Neural cell (in vitro differentiated cells): ENCODE data around the gene MAPK10.

Experiments used
- EZH2 ChIP-seq: fragments of 200-600, 300-800 bp; shearing (Covaris generic), sonication (generic); IDR thresholded peaks from 2 replicates; pipeline ENCODE4 v1.6.1; 2014; ENCODE audit warnings: antibody characterized with exemption, low read length, borderline replicate concordance, mild to moderate bottlenecking; ENCODE audit not compliant: insufficient read depth, poor library complexity, severe bottlenecking
- TAF1 ChIP-seq: IDR thresholded peaks from 2 replicates; pipeline ENCODE4 v1.6.1; 2012; ENCODE audit warnings: low read depth
- TF ChIP-seq, protein P1 (sequence below): fragments of 450-650 bp; IDR thresholded peaks from 2 replicates; pipeline ENCODE4 v1.5.1; 2014; ENCODE audit warnings: antibody characterized with exemption, mild to moderate bottlenecking, moderate library complexity; ENCODE audit not compliant: poor library complexity, severe bottlenecking

GRCh38 chr4:86034616-86035015, 325.2 kb downstream of the MAPK10 start:
- TF ChIP-seq TAF1 (no peak), EZH2 (no peak)
- TF ChIP-seq, protein P1, sequence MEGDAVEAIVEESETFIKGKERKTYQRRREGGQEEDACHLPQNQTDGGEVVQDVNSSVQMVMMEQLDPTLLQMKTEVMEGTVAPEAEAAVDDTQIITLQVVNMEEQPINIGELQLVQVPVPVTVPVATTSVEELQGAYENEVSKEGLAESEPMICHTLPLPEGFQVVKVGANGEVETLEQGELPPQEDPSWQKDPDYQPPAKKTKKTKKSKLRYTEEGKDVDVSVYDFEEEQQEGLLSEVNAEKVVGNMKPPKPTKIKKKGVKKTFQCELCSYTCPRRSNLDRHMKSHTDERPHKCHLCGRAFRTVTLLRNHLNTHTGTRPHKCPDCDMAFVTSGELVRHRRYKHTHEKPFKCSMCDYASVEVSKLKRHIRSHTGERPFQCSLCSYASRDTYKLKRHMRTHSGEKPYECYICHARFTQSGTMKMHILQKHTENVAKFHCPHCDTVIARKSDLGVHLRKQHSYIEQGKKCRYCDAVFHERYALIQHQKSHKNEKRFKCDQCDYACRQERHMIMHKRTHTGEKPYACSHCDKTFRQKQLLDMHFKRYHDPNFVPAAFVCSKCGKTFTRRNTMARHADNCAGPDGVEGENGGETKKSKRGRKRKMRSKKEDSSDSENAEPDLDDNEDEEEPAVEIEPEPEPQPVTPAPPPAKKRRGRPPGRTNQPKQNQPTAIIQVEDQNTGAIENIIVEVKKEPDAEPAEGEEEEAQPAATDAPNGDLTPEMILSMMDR, result no peak
